RWPE2 (cell line): ENCODE data around the gene USP44.

Experiments
- ATAC-seq: fragments of 200-7000 bp; cut with Tn5 transposase; 3 replicates; pipeline ENCODE4 v1.9.1; 2021; ENCODE audit warnings: low read depth
- DNase-seq: peaks from one replicate; pipeline ENCODE4 v3.0.0-alpha.2; 2020; ENCODE audit warnings: low spot score
- H3K27ac ChIP-seq: fragments of 450-650 bp; 2 replicates; pipeline ENCODE4 v1.5.1; 2017; ENCODE audit warnings: mild to moderate bottlenecking; ENCODE audit not compliant: poor library complexity, severe bottlenecking
- H3K27me3 ChIP-seq: fragments of 250-450 bp; sonication (Bioruptor Pico); 2 replicates; pipeline ENCODE4 v1.5.1; 2021; ENCODE audit warnings: mild to moderate bottlenecking, moderate library complexity; ENCODE audit not compliant: insufficient read depth, poor library complexity, severe bottlenecking
- H3K36me3 ChIP-seq: fragments of 250-450 bp; sonication (Bioruptor Pico); 2 replicates; pipeline ENCODE4 v1.5.1; 2020; ENCODE audit warnings: low read depth, mild to moderate bottlenecking, moderate library complexity
- H3K4me1 ChIP-seq: fragments of 250-450 bp; sonication (Bioruptor Pico); 2 replicates; pipeline ENCODE4 v1.5.1; 2021; ENCODE audit warnings: mild to moderate bottlenecking, moderate library complexity; ENCODE audit not compliant: insufficient read depth, poor library complexity, severe bottlenecking
- H3K4me3 ChIP-seq: fragments of 250-450 bp; sonication (Bioruptor Pico); 2 replicates; pipeline ENCODE4 v1.5.1; 2021; ENCODE audit warnings: mild to moderate bottlenecking, moderate library complexity; ENCODE audit not compliant: severe bottlenecking
- H3K9me3 ChIP-seq: fragments of 250-450 bp; sonication (Bioruptor Pico); 2 replicates; pipeline ENCODE4 v1.5.1; 2021; ENCODE audit warnings: mild to moderate bottlenecking, moderate library complexity; ENCODE audit not compliant: severe bottlenecking
- CTCF ChIP-seq: fragments of 450-650 bp; IDR thresholded peaks from one replicate; pipeline ENCODE4 v1.5.1; 2017; ENCODE audit warnings: mild to moderate bottlenecking, moderate library complexity; ENCODE audit not compliant: poor library complexity, severe bottlenecking

The USP44 gene

GRCh38 chr12:95591731-95592130 lies 40.5 kb upstream of the USP44 start:
- Histone ChIP-seq H3K9me3 (no peaks in the 10 kb centered on the region), H3K4me3 (no peak overlapping the region), H3K36me3 (no peaks in the 10 kb centered on the region), H3K4me1 (no peaks in the 10 kb centered on the region), H3K27ac (no peak overlapping the region), H3K27me3 (no peaks in the 10 kb centered on the region)
- no peak for TF ChIP-seq CTCF
- no peak for DNase-seq
- ATAC-seq: peak; percentile 41; the same call in 2 of the 3 replicates

GRCh38 chr12:95590775-95591174 lies 39.5 kb upstream of the USP44 start:
- no peak for DNase-seq
- no peaks in the 10 kb centered on the region for H3K27me3 ChIP-seq
- no peaks in the 10 kb centered on the region for H3K36me3 ChIP-seq
- ATAC-seq: no peak
- no peaks in the 10 kb centered on the region for H3K4me1 ChIP-seq
- no peaks in the 10 kb centered on the region for H3K9me3 ChIP-seq
- TF ChIP-seq CTCF: no peak
- no peak overlapping the region for H3K27ac ChIP-seq
- H3K4me3 ChIP-seq: no peak overlapping the region

- Histone ChIP-seq H3K9me3 (no peaks in the 10 kb centered on the region), H3K4me1 (no peaks in the 10 kb centered on the region), H3K36me3 (no peaks in the 10 kb centered on the region), H3K27ac (no peak overlapping the region), H3K4me3 (no peak overlapping the region), H3K27me3 (no peaks in the 10 kb centered on the region)
- DNase-seq (no peak), ATAC-seq (no peak)
- TF ChIP-seq CTCF: no peak
These were observed 32.7 kb upstream of the USP44 start for GRCh38 chr12:95583933-95584332.

- DNase-seq: no peak
- peak; percentile 86 for TF ChIP-seq CTCF
- H3K4me3 ChIP-seq: no peak overlapping the region
- H3K36me3 ChIP-seq: no peaks in the 10 kb centered on the region
- no peaks in the 10 kb centered on the region for H3K4me1 ChIP-seq
- peak; percentile 59 for ATAC-seq
- H3K9me3 ChIP-seq: no peaks in the 10 kb centered on the region
- H3K27me3 ChIP-seq: no peaks in the 10 kb centered on the region
- no peak overlapping the region for H3K27ac ChIP-seq
These were observed 31.2 kb upstream of the USP44 start for GRCh38 chr12:95582230-95583058.

- Histone ChIP-seq H3K27ac (no peak overlapping the region), H3K9me3 (no peaks in the 10 kb centered on the region), H3K4me1 (no peaks in the 10 kb centered on the region), H3K27me3 (no peaks in the 10 kb centered on the region), H3K36me3 (no peaks in the 10 kb centered on the region), H3K4me3 (no peak overlapping the region)
- no peak for DNase-seq
- ATAC-seq: no peak
- no peak for TF ChIP-seq CTCF
These were observed 26.5 kb upstream of the USP44 start for GRCh38 chr12:95577820-95578219.
